K562 (cell line): ENCODE results near the gene LONRF3. TPM values are rescaled to one million over a fixed set of nuclear protein-coding genes. Genes with fewer than 3 reads are reported as not detected.

Source experiments
- ASH1L ChIP-seq: fragments of 450-650 bp; IDR thresholded peaks from 2 replicates; pipeline ENCODE4 v1.6.1; 2018; ENCODE audit warnings: borderline replicate concordance, mild to moderate bottlenecking, low read depth; ENCODE audit not compliant: partially characterized antibody
- CREM ChIP-seq: IDR thresholded peaks from 2 replicates; pipeline ENCODE4 v1.6.1; 2014; ENCODE audit warnings: antibody characterized with exemption, low read depth
- HNRNPL ChIP-seq: fragments of 200-400 bp; formaldehyde crosslinking; IDR thresholded peaks from 2 replicates; pipeline ENCODE4 v1.6.1; 2017; ENCODE audit warnings: low read depth, mild to moderate bottlenecking, low read length
- MYBL2 ChIP-seq, 2 experiments: fragments of 450-650 bp in 1 of 2; sonication (generic) in 1 of 2; formaldehyde crosslinking in 1 of 2; IDR thresholded peaks; 2 replicates each; pipeline versions ENCODE4 v1.6.1 to v1.8.1; 2017 to 2022; ENCODE audit warnings: borderline replicate concordance in 1 of 2, inconsistent platforms in 1 of 2, low read depth in 1 of 2, mild to moderate bottlenecking in 1 of 2, missing genetic modification reagents in 1 of 2, moderate library complexity in 1 of 2
- NUFIP1 ChIP-seq: fragments of 450-650 bp; IDR thresholded peaks from 2 replicates; pipeline ENCODE4 v1.6.1; 2018; ENCODE audit not compliant: partially characterized antibody
- PHTF2 ChIP-seq: fragments of 250-450 bp; sonication (Bioruptor Pico); IDR thresholded peaks from 2 replicates; pipeline ENCODE4 v1.5.0; 2021; ENCODE audit warnings: mild to moderate bottlenecking
- SMARCA4 ChIP-seq: fragments of 450-650 bp; IDR thresholded peaks from 2 replicates; pipeline ENCODE4 v1.6.1; 2016
- SMC3 ChIP-seq: conservative IDR thresholded peaks from 2 replicates; pipeline ENCODE4 v1.6.1; 2011; ENCODE audit warnings: low read depth, low read length, improper control_type of control experiment; ENCODE audit not compliant: insufficient read depth
- XRCC5 ChIP-seq: fragments of 200-400 bp; formaldehyde crosslinking; IDR thresholded peaks from 2 replicates; pipeline ENCODE4 v1.6.1; 2017; ENCODE audit warnings: low read depth, mild to moderate bottlenecking, low read length
- ZNF239 ChIP-seq: fragments of 250-450 bp; sonication (Bioruptor Pico); IDR thresholded peaks from 2 replicates; pipeline ENCODE4 v1.4.0; 2020; ENCODE audit warnings: mild to moderate bottlenecking
- ZNF584 ChIP-seq: fragments of 200-800 bp; sonication (Bioruptor generic); IDR thresholded peaks from 2 replicates; pipeline ENCODE4 v1.6.1; 2016; ENCODE audit warnings: low read depth, mild to moderate bottlenecking, missing genetic modification characterization, missing compliant biosample characterization
- ZNF707 ChIP-seq: fragments of 250-450 bp; sonication (Bioruptor Pico); conservative IDR thresholded peaks from 2 replicates; pipeline ENCODE4 v1.8.0; 2022; ENCODE audit warnings: inconsistent platforms, mild to moderate bottlenecking, moderate library complexity
- polyA plus RNA-seq, 8 experiments: library from polyadenylated mRNA; depleted of rRNA in 4 of 8; stranded (reverse) in 5 of 8; unstranded in 3 of 8; fragments of >200 nt; fragmentation: Nextera tagmentation in 2 of 8; fragmentation: Illumina TruSeq in 1 of 8; extraction: Ambion mirVana in 2 of 8; extraction: Trizol in 1 of 8; gene quantifications; 2 replicates each; pipeline versions ENCODE4 v1.2.1 to v1.2.3, GENCODE V29; 2011 to 2014; ENCODE audit warnings: inconsistent platforms in 1 of 8, missing spikeins in 1 of 8
- total RNA-seq, 7 experiments: library from RNA; depleted of rRNA in 6 of 7; stranded (reverse); fragments of >200 nt in 6 of 7; fragmentation: Illumina TruSeq in 2 of 7; extraction: Trizol in 2 of 7; gene quantifications; 2 replicates each; pipeline versions ENCODE4 v1.2.1 to v1.2.3, GENCODE V29; 2011 to 2021; ENCODE audit warnings: low replicate concordance in 1 of 7
- TF ChIP-seq, protein P1 (sequence below): fragments of 250-450 bp; sonication (Bioruptor Pico); IDR thresholded peaks from 2 replicates; pipeline ENCODE4 v1.4.0; 2020; ENCODE audit warnings: mild to moderate bottlenecking
- TF ChIP-seq, protein P2 (sequence below): IDR thresholded peaks from 3 replicates; pipeline ENCODE4 v1.6.1; 2011; ENCODE audit warnings: borderline replicate concordance, mild to moderate bottlenecking, moderate library complexity; ENCODE audit not compliant: insufficient read length; ENCODE audit errors: extremely low read depth
- TF ChIP-seq, protein P3 (sequence below): sonication (generic); formaldehyde crosslinking; IDR thresholded peaks from 2 replicates; pipeline ENCODE4 v1.4.0; 2020; ENCODE audit warnings: mild to moderate bottlenecking, missing genetic modification reagents
- TF ChIP-seq, protein P4 (sequence below): IDR thresholded peaks from 2 replicates; pipeline ENCODE4 v1.6.1; 2011; ENCODE audit not compliant: insufficient read length; ENCODE audit errors: extremely low read depth
- TF ChIP-seq, protein P5 (sequence below): fragments of 250-450 bp; sonication (Bioruptor Pico); IDR thresholded peaks from 2 replicates; pipeline ENCODE4 v1.5.1; 2021; ENCODE audit warnings: mild to moderate bottlenecking
- TF ChIP-seq, protein P6 (sequence below): sonication (generic); formaldehyde crosslinking; IDR thresholded peaks from 2 replicates; pipeline ENCODE4 v1.8.1; 2022; ENCODE audit warnings: missing genetic modification reagents

LONRF3 gene
- total and polyA plus RNA-seq, 9 of the 15 experiments (the other 6 are each of a cell fraction or from before 2014, with no cell fraction given): 1.3 to 22.0 (median 8.7) TPM

DNA sequence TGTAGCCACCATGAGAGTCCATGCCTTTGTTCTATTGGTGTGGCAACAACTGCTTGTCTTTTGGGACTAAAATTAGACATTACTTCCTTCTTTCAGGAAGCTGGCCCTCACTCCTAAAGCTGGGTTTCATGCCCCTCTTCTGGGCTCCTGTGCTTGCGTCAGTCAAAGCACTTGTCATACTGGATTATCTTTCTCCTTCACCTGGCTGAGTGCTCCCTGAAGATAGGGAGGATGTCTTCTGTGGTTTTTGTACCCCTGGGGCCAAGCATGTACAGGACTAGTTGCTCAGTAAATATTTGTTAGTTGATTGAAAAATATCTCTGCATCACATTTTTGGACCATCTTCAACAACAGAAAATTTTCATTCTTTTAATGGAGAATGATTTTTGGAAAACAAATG lies 26.1 kb upstream of the LONRF3 start (continued):
- TF ChIP-seq ZNF584 (no peak), HNRNPL (no peak), ZNF707 (CRISPR knock-in tag) (no peak), ASH1L (no peak), MYBL2 (IDR thresholded peaks at IDR 0.05; ENCODE audit: low read depth) (no peak), MYBL2 (CRISPR knock-in tag; IDR thresholded peaks at IDR 0.05; ENCODE audit: borderline replicate concordance) (no peak), CREM (peak; percentile 65; the same call in 1 of the 2 replicates), PHTF2 (CRISPR knock-in tag) (no peak), SMC3 (no peak), SMARCA4 (peak; percentile 89), XRCC5 (no peak), ZNF239 (CRISPR knock-in tag) (no peak), NUFIP1 (no peak)
- TF ChIP-seq, protein P1, sequence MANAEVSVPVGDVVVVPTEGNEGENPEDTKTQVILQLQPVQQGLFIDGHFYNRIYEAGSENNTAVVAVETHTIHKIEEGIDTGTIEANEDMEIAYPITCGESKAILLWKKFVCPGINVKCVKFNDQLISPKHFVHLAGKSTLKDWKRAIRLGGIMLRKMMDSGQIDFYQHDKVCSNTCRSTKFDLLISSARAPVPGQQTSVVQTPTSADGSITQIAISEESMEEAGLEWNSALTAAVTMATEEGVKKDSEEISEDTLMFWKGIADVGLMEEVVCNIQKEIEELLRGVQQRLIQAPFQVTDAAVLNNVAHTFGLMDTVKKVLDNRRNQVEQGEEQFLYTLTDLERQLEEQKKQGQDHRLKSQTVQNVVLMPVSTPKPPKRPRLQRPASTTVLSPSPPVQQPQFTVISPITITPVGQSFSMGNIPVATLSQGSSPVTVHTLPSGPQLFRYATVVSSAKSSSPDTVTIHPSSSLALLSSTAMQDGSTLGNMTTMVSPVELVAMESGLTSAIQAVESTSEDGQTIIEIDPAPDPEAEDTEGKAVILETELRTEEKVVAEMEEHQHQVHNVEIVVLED (CRISPR knock-in tag): no peak
- TF ChIP-seq, protein P2, sequence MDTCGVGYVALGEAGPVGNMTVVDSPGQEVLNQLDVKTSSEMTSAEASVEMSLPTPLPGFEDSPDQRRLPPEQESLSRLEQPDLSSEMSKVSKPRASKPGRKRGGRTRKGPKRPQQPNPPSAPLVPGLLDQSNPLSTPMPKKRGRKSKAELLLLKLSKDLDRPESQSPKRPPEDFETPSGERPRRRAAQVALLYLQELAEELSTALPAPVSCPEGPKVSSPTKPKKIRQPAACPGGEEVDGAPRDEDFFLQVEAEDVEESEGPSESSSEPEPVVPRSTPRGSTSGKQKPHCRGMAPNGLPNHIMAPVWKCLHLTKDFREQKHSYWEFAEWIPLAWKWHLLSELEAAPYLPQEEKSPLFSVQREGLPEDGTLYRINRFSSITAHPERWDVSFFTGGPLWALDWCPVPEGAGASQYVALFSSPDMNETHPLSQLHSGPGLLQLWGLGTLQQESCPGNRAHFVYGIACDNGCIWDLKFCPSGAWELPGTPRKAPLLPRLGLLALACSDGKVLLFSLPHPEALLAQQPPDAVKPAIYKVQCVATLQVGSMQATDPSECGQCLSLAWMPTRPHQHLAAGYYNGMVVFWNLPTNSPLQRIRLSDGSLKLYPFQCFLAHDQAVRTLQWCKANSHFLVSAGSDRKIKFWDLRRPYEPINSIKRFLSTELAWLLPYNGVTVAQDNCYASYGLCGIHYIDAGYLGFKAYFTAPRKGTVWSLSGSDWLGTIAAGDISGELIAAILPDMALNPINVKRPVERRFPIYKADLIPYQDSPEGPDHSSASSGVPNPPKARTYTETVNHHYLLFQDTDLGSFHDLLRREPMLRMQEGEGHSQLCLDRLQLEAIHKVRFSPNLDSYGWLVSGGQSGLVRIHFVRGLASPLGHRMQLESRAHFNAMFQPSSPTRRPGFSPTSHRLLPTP: no peak
- TF ChIP-seq, protein P3, sequence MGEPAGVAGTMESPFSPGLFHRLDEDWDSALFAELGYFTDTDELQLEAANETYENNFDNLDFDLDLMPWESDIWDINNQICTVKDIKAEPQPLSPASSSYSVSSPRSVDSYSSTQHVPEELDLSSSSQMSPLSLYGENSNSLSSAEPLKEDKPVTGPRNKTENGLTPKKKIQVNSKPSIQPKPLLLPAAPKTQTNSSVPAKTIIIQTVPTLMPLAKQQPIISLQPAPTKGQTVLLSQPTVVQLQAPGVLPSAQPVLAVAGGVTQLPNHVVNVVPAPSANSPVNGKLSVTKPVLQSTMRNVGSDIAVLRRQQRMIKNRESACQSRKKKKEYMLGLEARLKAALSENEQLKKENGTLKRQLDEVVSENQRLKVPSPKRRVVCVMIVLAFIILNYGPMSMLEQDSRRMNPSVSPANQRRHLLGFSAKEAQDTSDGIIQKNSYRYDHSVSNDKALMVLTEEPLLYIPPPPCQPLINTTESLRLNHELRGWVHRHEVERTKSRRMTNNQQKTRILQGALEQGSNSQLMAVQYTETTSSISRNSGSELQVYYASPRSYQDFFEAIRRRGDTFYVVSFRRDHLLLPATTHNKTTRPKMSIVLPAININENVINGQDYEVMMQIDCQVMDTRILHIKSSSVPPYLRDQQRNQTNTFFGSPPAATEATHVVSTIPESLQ (CRISPR knock-in tag): no peak
- TF ChIP-seq, protein P4, sequence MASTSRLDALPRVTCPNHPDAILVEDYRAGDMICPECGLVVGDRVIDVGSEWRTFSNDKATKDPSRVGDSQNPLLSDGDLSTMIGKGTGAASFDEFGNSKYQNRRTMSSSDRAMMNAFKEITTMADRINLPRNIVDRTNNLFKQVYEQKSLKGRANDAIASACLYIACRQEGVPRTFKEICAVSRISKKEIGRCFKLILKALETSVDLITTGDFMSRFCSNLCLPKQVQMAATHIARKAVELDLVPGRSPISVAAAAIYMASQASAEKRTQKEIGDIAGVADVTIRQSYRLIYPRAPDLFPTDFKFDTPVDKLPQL: no peak
- TF ChIP-seq, protein P5, sequence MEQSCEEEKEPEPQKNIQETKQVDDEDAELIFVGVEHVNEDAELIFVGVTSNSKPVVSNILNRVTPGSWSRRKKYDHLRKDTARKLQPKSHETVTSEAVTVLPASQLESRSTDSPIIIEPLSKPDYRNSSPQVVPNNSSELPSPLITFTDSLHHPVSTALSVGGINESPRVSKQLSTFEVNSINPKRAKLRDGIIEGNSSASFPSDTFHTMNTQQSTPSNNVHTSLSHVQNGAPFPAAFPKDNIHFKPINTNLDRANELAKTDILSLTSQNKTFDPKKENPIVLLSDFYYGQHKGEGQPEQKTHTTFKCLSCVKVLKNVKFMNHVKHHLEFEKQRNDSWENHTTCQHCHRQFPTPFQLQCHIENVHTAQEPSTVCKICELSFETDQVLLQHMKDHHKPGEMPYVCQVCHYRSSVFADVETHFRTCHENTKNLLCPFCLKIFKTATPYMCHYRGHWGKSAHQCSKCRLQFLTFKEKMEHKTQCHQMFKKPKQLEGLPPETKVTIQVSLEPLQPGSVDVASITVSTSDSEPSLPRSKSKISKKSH (CRISPR knock-in tag): no peak
- TF ChIP-seq, protein P6, sequence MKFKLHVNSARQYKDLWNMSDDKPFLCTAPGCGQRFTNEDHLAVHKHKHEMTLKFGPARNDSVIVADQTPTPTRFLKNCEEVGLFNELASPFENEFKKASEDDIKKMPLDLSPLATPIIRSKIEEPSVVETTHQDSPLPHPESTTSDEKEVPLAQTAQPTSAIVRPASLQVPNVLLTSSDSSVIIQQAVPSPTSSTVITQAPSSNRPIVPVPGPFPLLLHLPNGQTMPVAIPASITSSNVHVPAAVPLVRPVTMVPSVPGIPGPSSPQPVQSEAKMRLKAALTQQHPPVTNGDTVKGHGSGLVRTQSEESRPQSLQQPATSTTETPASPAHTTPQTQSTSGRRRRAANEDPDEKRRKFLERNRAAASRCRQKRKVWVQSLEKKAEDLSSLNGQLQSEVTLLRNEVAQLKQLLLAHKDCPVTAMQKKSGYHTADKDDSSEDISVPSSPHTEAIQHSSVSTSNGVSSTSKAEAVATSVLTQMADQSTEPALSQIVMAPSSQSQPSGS (CRISPR knock-in tag): no peak
